HG02798 (cell line): ENCODE results near the gene KCNJ4.
"Not testable (repeated sequence)": the region's sequence is repeated elsewhere in the genome, so short reads cannot be mapped to it uniquely, and the experiment has no call there.

Source experiments
- ATAC-seq: cut with Tn5 transposase; IDR thresholded peaks from one replicate; pipeline ENCODE4 v1.9.1; 2021; ENCODE audit warnings: mild to moderate bottlenecking; ENCODE audit not compliant: unreplicated experiment, poor library complexity

The KCNJ4 gene

DNA sequence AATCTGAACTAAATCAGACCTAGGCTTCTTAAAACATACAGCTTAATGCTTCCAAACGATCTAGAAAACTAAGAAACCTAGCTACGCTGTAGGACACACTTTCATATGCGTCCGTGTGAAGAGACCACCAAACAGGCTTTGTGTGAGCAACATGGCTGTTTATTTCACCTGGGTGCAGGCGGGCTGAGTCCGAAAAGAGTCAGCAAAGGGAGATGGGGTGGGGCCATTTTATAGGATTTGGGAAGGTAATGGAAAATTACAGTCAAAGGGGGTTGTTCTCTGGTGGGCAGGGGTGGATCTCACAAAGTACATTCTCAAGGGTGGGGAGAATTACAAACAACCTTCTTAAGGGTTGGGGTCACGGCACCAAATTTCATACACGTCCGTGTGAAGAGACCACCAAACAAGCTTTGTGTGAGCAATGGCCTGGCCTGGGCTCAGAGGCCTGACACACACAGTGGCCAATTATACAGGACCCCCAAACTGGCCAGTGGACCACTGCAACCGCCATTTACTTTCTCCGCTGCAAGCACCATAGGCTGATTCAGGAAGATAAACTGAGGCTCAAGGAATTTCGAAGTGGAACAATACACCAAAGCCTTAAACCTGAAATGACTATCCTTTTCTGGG is 58.4 kb downstream of the KCNJ4 start:
- ATAC-seq, result not testable (repeated sequence)

DNA sequence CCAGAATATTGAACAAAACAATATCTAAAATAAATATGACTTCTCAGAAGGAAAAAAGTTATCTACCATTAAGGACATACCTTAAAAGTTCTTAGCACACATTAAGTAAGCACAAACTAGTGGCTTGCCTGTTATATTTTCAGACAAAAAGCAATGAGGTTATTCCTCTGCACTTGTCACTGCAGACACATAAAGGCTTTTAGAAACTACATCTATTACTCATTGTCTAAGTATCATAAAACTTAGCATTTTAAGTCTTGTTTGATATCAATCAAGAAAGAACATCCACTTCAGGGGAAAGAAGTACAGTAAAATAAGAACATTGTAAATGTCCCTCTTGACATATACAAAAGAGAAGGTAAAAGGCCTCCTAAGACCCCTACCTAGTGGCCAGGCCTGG is 59.1 kb downstream of the KCNJ4 start:
- ATAC-seq, result not testable (repeated sequence)

DNA sequence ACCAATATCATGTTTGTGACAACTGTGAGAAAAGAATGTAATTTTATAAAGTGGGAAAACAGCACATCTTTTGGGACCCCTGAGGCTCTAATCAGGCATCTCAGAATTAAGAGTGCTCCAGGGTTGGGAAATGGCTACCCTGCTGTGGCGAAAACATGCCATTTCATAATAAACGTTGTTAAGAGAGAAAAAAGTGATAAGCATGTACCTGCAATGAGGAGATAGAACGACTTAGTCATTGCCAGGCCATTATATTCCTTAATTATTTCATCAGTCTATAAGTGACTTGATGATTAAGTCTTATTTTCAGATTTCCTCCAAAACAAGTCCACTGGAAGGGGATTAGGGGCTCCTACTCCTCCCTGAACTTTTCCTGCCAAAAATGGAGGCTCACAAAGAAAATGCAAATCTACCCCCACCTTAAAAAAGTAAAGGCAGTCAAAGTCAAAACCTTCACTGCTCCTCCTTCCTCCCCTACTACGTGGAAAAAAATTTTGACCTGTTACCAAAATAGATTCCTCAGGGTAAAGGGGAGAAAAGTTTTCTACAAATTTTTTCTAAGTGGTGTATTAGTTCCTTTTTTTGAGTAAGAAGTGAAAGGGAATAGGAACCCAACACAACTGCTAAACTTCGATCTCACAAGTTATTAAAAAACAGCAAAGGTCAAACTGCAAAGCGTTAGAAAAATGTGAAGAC is 59.9 kb downstream of the KCNJ4 start:
- not testable (repeated sequence) for ATAC-seq

DNA sequence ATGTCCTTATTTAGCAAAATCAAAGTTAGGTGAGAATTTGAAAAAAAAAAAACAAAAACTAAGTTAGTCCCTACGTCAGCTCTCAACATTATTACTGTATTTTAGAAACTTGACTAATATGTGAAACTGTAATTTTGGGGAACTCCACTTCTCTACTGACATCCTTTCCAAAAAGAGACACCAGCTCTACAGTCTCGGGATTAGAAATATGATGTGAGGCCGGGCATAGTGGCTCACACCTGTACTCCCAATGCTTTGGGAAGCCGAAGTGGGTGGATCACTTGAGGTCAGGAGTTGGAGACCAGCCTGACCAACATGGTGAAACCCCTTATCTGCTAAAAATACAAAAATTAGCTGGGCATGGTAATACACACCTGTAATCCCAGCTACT is 65.6 kb downstream of the KCNJ4 start:
- ATAC-seq, result not testable (repeated sequence)

DNA sequence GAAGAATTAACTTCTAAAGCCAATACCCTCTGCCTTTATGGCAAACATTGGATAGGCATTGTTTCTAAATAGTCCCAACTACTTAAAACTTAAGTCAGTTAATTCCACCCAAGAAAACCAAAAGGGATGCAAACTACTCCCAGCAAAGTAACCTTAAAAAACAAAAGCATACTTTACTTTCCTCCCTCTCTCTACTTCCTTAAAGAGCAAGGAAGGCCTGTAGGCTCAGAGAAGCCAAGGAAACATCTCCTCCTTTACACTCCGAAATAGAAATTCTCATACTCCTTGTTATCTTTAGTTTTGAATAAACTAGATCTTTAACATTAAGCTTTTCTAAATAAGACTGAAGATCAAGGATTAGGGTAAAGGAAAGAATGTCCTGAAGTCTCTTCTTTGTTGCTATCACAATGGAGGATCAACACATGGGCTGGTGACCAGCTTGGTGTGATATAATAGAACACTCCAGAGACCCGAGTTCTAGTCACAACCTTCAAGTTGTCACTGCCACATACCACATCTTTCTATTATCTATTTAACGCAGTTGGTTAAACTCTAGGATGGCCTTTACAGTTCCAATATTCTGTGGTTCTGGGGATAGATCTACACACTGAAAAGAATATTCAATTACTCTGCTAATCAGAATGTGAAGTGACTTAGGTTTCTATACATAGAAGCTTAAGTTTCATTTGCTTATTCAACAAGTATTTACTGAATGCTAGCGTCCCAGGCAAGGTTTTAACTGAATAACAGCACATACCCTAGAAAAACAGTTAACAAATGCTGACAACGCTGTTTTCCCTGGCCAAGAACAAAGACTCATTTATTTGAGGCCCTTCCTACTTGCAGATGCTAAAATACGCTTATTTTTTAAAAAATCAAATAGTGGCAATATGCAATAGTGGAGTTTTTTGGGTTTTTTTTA is 66.2 kb downstream of the KCNJ4 start:
- ATAC-seq, result not testable (repeated sequence)

DNA sequence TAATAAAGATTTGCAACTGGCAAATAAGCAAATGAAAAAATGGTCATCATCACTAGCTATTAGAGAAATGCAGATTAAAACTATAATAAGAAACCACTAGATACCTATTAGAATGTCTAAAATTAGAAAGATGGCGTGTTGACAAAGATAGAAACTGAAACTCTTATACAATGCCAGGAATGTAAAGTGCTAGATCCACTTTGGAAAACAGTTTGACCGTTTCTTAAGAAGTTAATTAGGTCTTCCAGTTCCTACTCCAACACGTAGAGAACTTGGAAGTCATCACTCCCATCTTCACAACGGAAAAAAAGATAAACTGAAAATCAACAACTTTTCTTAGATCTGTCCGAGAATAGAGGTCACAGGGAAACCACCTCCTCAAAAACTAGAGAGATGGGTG is 68.1 kb downstream of the KCNJ4 start:
- ATAC-seq, result not testable (repeated sequence)

DNA sequence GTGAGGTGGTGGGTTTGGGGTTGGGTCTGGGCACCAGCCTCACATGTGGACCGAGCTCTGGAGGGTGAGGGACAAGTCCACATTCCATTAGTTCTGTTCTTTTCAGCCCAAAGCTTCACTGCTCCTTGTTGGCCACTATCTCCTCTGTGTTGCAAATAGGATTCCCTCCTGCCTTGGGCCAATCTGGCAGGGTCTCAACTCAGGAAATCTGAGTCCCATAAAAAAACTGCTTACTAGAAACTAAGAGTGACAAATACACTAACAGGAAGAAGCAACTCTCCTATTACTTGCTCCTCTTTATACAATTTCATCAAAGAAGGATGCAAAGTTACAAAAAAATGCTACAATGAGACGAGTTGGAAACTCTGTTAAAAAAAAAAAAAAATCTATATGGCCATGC is 71.6 kb downstream of the KCNJ4 start:
- no peak for ATAC-seq

DNA sequence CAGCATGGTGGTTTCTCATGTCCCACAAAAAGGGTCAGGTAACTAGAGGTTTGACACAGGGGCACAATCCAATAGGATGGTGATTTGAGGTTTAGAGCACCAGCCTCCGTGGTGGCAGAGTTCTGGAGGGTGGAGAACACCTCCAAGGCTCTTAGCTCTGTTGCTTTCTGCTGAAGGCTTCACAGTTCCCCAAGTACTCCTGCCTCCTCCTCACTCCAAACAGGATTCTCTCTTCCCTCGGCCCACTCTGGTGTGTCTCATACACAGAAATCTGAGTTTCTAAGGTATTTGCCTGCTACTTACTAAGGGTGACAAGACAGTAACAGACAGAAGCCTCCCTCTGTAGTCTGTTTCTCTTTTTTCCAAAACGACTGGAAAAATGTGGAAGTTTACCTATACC is 73.6 kb downstream of the KCNJ4 start:
- not testable (repeated sequence) for ATAC-seq
